ENCODE measurements around the gene RIPOR2. TPM values are rescaled to one million over a fixed set of nuclear protein-coding genes. Genes with fewer than 3 reads are reported as not detected.
"Not testable (repeated sequence)": the region's sequence is repeated elsewhere in the genome, so short reads cannot be mapped to it uniquely, and the experiment has no call there.

Gene RIPOR2
- polyA plus RNA-seq, 1 donor, result 29.4 TPM

GRCh38 chr6:24757611-24758010, 178.1 kb downstream of the RIPOR2 start:
- no peak for DNase-seq

- no peak for DNase-seq
Observed at GRCh38 chr6:24755279-24755678, 180.5 kb downstream of the RIPOR2 start.

- DNase-seq, result not testable (repeated sequence)
Observed at GRCh38 chr6:24754378-24754777, 181.4 kb downstream of the RIPOR2 start.

Other genes with a start within 250 kb of the RIPOR2 start
- 95.5 TPM for gene C6orf62, start 216.8 kb downstream of the RIPOR2 start, polyA plus RNA-seq (ENCODE audit: insufficient read length)
- gene GMNN, start 161.0 kb downstream of the RIPOR2 start, polyA plus RNA-seq (ENCODE audit: insufficient read length), result 12.7 TPM
- not detected for gene ARMH2, start 137.0 kb downstream of the RIPOR2 start, polyA plus RNA-seq (ENCODE audit: insufficient read length)

Measured in hindlimb muscle (tissue), 1 donor.